ENCODE data around the gene MCTP2.

Gene MCTP2

GRCh38 chr15:94300612-94301011 is 69.3 kb downstream of the MCTP2 start:
- no peak for DNase-seq

- no peak for DNase-seq
Measured at GRCh38 chr15:94305133-94305532, 73.8 kb downstream of the MCTP2 start.

GRCh38 chr15:94306700-94307650 is 75.6 kb downstream of the MCTP2 start:
- DNase-seq, result no peak

- no peak for DNase-seq
Measured at GRCh38 chr15:94312946-94313345, 81.6 kb downstream of the MCTP2 start.

- no peak for DNase-seq
Measured at GRCh38 chr15:94314639-94315038, 83.3 kb downstream of the MCTP2 start.

- no peak for DNase-seq
Measured at GRCh38 chr15:94317211-94317610, 85.8 kb downstream of the MCTP2 start.

- peak; percentile 39 to 71 for DNase-seq
Measured at GRCh38 chr15:94322141-94322540, 90.8 kb downstream of the MCTP2 start.

- no peak for DNase-seq
Measured at GRCh38 chr15:94323076-94323475, 91.7 kb downstream of the MCTP2 start.

- peak; percentile 73 to 80 for DNase-seq
Measured at GRCh38 chr15:94324117-94324826, 92.9 kb downstream of the MCTP2 start.

- DNase-seq, result no peak
Measured at GRCh38 chr15:94324835-94325767, 93.7 kb downstream of the MCTP2 start.

GRCh38 chr15:94327356-94327936 is 96.1 kb downstream of the MCTP2 start:
- DNase-seq, result peak; percentile 30 to 35

- no peak for DNase-seq
Measured at GRCh38 chr15:94331731-94332130, 100.4 kb downstream of the MCTP2 start.

GRCh38 chr15:94335616-94336015 is 104.3 kb downstream of the MCTP2 start:
- no peak for DNase-seq

GRCh38 chr15:94336817-94337467 is 105.6 kb downstream of the MCTP2 start:
- no peak for DNase-seq

GRCh38 chr15:94338243-94338846 is 107.0 kb downstream of the MCTP2 start:
- no peak for DNase-seq

GRCh38 chr15:94346282-94346681 is 114.9 kb downstream of the MCTP2 start:
- DNase-seq, result no peak

- DNase-seq, result peak; percentile 8 to 11
Measured at GRCh38 chr15:94348084-94348483, 116.7 kb downstream of the MCTP2 start.

- DNase-seq, result no peak
Measured at GRCh38 chr15:94351031-94351535, 119.7 kb downstream of the MCTP2 start.

GRCh38 chr15:94352636-94353487 is 121.5 kb downstream of the MCTP2 start:
- no peak for DNase-seq

GRCh38 chr15:94353488-94353820 is 122.1 kb downstream of the MCTP2 start:
- no peak for DNase-seq

Data from AML-193 (cell line).